ENCODE data around the gene MIEF2.

The MIEF2 gene

DNA sequence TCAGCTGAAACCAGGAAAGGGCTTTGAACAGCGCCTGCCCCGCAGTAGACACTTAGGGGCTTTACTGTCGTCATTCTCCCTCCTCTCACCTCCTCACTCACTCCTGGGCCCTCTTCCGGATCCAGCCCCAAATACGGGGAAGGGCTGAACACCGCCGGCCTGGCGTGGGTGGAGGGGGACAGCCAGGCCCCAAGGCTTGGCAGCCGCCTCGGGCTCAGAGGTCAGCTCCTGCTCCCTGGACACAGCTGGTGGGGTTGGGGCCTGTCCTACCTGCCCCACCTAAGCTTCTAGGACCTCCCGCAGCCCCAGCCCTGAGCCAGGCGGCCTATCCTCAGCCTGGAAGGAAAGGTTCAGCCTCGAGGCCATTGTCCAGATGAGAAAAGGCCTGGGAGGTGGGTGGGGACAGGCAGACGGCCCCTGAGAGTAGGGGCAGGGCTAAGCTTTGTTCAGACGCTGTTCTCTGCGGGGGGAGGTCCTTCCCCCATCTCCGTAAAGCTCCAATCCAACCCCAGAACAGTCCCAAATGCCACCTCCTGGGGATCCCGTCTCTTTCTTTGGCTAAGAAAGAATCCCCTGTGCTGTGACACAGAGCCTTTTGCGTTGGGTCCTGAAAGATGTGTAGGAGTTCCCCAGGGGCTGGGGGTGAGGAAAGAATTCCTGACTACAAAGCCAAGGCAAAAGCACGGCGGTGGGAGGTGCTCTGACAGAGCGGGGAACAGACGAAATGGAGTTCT lies 35.9 kb upstream of the MIEF2 start:
- no peaks in the 10 kb centered on the region for H3K9me2 ChIP-seq (replicated peaks; ENCODE audit: insufficient read depth, low read length)
- H4K20me1 ChIP-seq (ENCODE audit: low read depth, low read length): no peaks in the 10 kb centered on the region
- no peaks in the 10 kb centered on the region for H3K36me3 ChIP-seq (ENCODE audit: low read length)
- peak overlapping the region; percentile 44 for H3K4me2 ChIP-seq (ENCODE audit: low read depth, low read length, poor library complexity, severe bottlenecking)
- H3K27me3 ChIP-seq (ENCODE audit: low read length): no peaks in the 10 kb centered on the region
- H3K9me3 ChIP-seq (ENCODE audit: insufficient read depth, low read length): no peaks in the 10 kb centered on the region
- no peak for TF ChIP-seq EZH2phosphoT487 (conservative IDR thresholded peaks at IDR 0.05; ENCODE audit: low read length)
- TF ChIP-seq, protein P1, sequence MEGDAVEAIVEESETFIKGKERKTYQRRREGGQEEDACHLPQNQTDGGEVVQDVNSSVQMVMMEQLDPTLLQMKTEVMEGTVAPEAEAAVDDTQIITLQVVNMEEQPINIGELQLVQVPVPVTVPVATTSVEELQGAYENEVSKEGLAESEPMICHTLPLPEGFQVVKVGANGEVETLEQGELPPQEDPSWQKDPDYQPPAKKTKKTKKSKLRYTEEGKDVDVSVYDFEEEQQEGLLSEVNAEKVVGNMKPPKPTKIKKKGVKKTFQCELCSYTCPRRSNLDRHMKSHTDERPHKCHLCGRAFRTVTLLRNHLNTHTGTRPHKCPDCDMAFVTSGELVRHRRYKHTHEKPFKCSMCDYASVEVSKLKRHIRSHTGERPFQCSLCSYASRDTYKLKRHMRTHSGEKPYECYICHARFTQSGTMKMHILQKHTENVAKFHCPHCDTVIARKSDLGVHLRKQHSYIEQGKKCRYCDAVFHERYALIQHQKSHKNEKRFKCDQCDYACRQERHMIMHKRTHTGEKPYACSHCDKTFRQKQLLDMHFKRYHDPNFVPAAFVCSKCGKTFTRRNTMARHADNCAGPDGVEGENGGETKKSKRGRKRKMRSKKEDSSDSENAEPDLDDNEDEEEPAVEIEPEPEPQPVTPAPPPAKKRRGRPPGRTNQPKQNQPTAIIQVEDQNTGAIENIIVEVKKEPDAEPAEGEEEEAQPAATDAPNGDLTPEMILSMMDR (IDR thresholded peaks at IDR 0.05; ENCODE audit: insufficient read depth, low read length, poor library complexity, severe bottlenecking): no peak
- H3K9ac ChIP-seq (ENCODE audit: low read length): peak overlapping the region; percentile 34
- no peak overlapping the region for H3K27ac ChIP-seq (ENCODE audit: low read depth, low read length)
- peak overlapping the region; percentile 42 for H2AFZ ChIP-seq (ENCODE audit: low read depth, low read length, severe bottlenecking)
- H3K79me2 ChIP-seq (ENCODE audit: insufficient read depth, low read length): no peaks in the 10 kb centered on the region
- no peaks in the 10 kb centered on the region for H3F3A ChIP-seq (ENCODE audit: insufficient read depth)
- peak overlapping the region; percentile 33 for H3K4me3 ChIP-seq (ENCODE audit: insufficient read depth, low read length, poor library complexity, severe bottlenecking)

DNA sequence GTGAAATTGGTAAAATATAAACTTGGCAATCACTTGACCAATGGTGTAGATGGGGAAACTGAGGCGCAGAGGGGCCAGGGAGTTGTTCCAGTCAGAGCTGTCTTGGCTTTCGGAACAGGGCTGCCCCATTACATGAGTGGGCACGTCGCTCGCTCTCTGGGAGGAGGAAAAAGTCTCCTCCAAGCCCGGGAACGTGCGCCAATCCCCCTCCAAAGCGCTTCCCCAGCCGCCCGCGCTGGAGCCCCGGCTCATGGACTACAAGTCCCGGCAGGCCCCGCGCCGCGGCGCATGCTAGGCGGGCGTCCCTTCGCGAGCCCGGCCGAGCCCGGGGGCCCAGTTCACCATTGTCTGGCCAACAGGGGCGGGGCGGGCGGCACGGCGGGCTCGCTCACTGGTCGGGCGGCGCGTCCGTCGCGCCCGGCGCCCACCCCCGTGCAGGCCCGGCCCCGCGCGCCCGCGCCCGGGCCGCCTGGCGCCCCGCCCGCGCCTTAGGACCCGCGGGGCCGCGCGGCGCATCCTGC lies 35.3 kb upstream of the MIEF2 start, which contains the start of gene LLGL1:
TSS of gene LLGL1 (plus strand) at position 515 of the 521 bp plus-strand sequence. CDS start 48 bp downstream, outside the sequence.
- Histone ChIP-seq H3K9me2 (replicated peaks; ENCODE audit: insufficient read depth, low read length) (no peaks in the 10 kb centered on the region), H4K20me1 (ENCODE audit: low read depth, low read length) (no peaks in the 10 kb centered on the region), H3K27ac (ENCODE audit: low read depth, low read length) (no peak within 1 kb of the TSS), H3K79me2 (ENCODE audit: insufficient read depth, low read length) (no peaks in the 10 kb centered on the region), H3K4me2 (ENCODE audit: low read depth, low read length, poor library complexity, severe bottlenecking) (peak within 1 kb of the TSS; percentile 95), H3F3A (ENCODE audit: insufficient read depth) (no peaks in the 10 kb centered on the region), H3K27me3 (ENCODE audit: low read length) (no peaks in the 10 kb centered on the region), H3K4me3 (ENCODE audit: insufficient read depth, low read length, poor library complexity, severe bottlenecking) (peak within 1 kb of the TSS; percentile 77), H2AFZ (ENCODE audit: low read depth, low read length, severe bottlenecking) (peak within 1 kb of the TSS; percentile 65), H3K9me3 (ENCODE audit: insufficient read depth, low read length) (no peaks in the 10 kb centered on the region), H3K9ac (ENCODE audit: low read length) (peak within 1 kb of the TSS; percentile 68), H3K36me3 (ENCODE audit: low read length) (no peaks in the 10 kb centered on the region)
- TF ChIP-seq, protein P1 (IDR thresholded peaks at IDR 0.05; ENCODE audit: insufficient read depth, low read length, poor library complexity, severe bottlenecking): no peak
- no peak for TF ChIP-seq EZH2phosphoT487 (conservative IDR thresholded peaks at IDR 0.05; ENCODE audit: low read length)

DNA sequence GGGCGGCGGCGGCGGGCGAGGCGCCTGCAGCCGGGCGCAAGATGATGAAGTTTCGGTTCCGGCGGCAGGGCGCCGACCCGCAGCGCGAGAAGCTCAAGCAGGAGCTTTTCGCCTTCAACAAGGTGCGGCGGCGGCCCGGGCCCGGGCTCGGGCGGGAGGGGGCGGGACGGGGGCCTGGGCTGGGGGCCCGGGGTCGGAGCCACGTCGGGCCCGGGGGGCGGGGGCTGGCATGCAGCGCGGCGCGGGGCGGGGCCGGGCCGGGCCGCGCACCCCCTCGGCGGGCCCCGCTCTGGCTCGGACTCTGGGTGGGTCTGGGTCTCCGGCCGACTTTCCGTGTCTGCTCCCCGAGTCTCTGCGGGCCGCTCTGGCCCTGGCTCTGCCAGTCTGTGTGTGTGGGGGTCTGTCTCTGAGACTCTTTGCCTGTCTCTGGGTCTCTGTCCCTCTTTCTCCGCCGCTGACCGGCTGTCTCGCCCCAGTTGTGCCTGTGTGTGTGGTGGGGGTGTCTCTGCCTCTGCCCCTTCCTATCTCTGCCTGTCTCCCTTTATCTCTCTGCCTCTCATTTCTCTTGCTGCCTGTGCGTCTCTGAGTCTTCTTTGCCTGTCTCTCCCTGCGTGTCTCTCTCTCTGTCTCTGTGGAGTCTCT lies 34.7 kb upstream of the MIEF2 start:
- Histone ChIP-seq H3K79me2 (ENCODE audit: insufficient read depth, low read length) (no peaks in the 10 kb centered on the region), H3K9ac (ENCODE audit: low read length) (peak overlapping the region; percentile 68), H3K9me3 (ENCODE audit: insufficient read depth, low read length) (no peaks in the 10 kb centered on the region), H3K4me3 (ENCODE audit: insufficient read depth, low read length, poor library complexity, severe bottlenecking) (peak overlapping the region; percentile 77), H3F3A (ENCODE audit: insufficient read depth) (no peaks in the 10 kb centered on the region), H3K27me3 (ENCODE audit: low read length) (no peaks in the 10 kb centered on the region), H3K9me2 (replicated peaks; ENCODE audit: insufficient read depth, low read length) (no peaks in the 10 kb centered on the region), H3K36me3 (ENCODE audit: low read length) (no peaks in the 10 kb centered on the region), H2AFZ (ENCODE audit: low read depth, low read length, severe bottlenecking) (peak overlapping the region; percentile 65), H4K20me1 (ENCODE audit: low read depth, low read length) (no peaks in the 10 kb centered on the region), H3K4me2 (ENCODE audit: low read depth, low read length, poor library complexity, severe bottlenecking) (peak overlapping the region; percentile 95), H3K27ac (ENCODE audit: low read depth, low read length) (no peak overlapping the region)
- TF ChIP-seq EZH2phosphoT487 (conservative IDR thresholded peaks at IDR 0.05; ENCODE audit: low read length): no peak
- TF ChIP-seq, protein P1 (IDR thresholded peaks at IDR 0.05; ENCODE audit: insufficient read depth, low read length, poor library complexity, severe bottlenecking): no peak
